PC-9 (cell line): ENCODE data around the gene CFHR2. TPM values are rescaled to one million over a fixed set of nuclear protein-coding genes. Genes with fewer than 3 reads are reported as not detected.
A peak's percentile ranks its signal among the peaks of the same experiment; 100 is the strongest.

ENCODE experiments used
- BruUV-seq: library from RNA; stranded (reverse); fragments of 400-500 nt; replicated peaks from 2 replicates; lab custom pipeline; 2021; lab: Mats Ljungman, UMichigan
- CTCF ChIA-PET: fragments of 300-600 bp; sonication (Branson Sonifier 250); formaldehyde crosslinking; loops from one replicate; lab custom pipeline; 2022; ENCODE audit warnings: antibody characterized with exemption; lab: Charles Lee
- POLR2A ChIA-PET: fragments of 300-600 bp; sonication (Branson Sonifier 250); formaldehyde crosslinking; loops from one replicate; lab custom pipeline; 2022; ENCODE audit warnings: antibody characterized with exemption; ENCODE audit not compliant: unreplicated experiment; lab: Charles Lee
- DNase-seq, 2 experiments: peaks; one replicate each; pipeline versions ENCODE4 v3.0.0 to v3.0.0-alpha.2; 2015 to 2022; ENCODE audit warnings: mixed read lengths in 1 of 2
- H2AFZ ChIP-seq: fragments of 200-600 bp; sonication (generic); 2 replicates; pipeline ENCODE4 v1.8.1; 2017; ENCODE audit warnings: antibody characterized with exemption
- H3F3A ChIP-seq: fragments of 200-600 bp; sonication (generic); 2 replicates; pipeline ENCODE4 v1.8.1; 2017; ENCODE audit warnings: antibody characterized with exemption, mild to moderate bottlenecking, low read depth; ENCODE audit not compliant: insufficient read depth
- H3K27ac ChIP-seq: fragments of 200-600 bp; sonication (generic); 2 replicates; pipeline ENCODE4 v1.6.1; 2016; ENCODE audit warnings: mixed run types
- H3K27me3 ChIP-seq: fragments of 200-600 bp; sonication (generic); 2 replicates; pipeline ENCODE4 v1.6.1; 2016; ENCODE audit warnings: low read depth, mixed run types; ENCODE audit not compliant: insufficient read depth
- H3K36me3 ChIP-seq: fragments of 200-600 bp; sonication (generic); 2 replicates; pipeline ENCODE4 v1.6.1; 2016; ENCODE audit warnings: low read depth, mixed run types
- H3K4me1 ChIP-seq: fragments of 200-600 bp; sonication (generic); replicated peaks from 2 replicates; pipeline ENCODE4 v1.6.1; 2016; ENCODE audit warnings: mixed run types; ENCODE audit not compliant: insufficient read depth
- H3K4me2 ChIP-seq: fragments of 200-600 bp; sonication (generic); 2 replicates; pipeline ENCODE4 v1.6.1; 2017; ENCODE audit warnings: mixed run types
- H3K4me3 ChIP-seq: fragments of 200-600 bp; sonication (generic); 2 replicates; pipeline ENCODE4 v1.6.1; 2016; ENCODE audit warnings: mixed run types
- H3K79me2 ChIP-seq: fragments of 200-600 bp; sonication (generic); 2 replicates; pipeline ENCODE4 v1.6.1; 2017; ENCODE audit warnings: low read depth, mixed run types
- H3K9me2 ChIP-seq: fragments of 200-600 bp; sonication (generic); 2 replicates; pipeline ENCODE4 v1.8.1; 2017; ENCODE audit warnings: mild to moderate bottlenecking; ENCODE audit not compliant: insufficient read depth
- H3K9me3 ChIP-seq: fragments of 200-600 bp; sonication (generic); 2 replicates; pipeline ENCODE4 v1.8.1; 2016; ENCODE audit warnings: low read depth; ENCODE audit not compliant: insufficient read depth
- H4K20me1 ChIP-seq: fragments of 200-600 bp; sonication (generic); 2 replicates; pipeline ENCODE4 v1.8.1; 2017; ENCODE audit not compliant: insufficient read depth
- CTCF ChIP-seq: fragments of 200-600 bp; sonication (generic); conservative IDR thresholded peaks from 2 replicates; pipeline ENCODE4 v1.6.1; 2017; ENCODE audit warnings: mixed run types, antibody characterized with exemption, mild to moderate bottlenecking, moderate library complexity
- EZH2 ChIP-seq: fragments of 200-600 bp; sonication (generic); IDR thresholded peaks from 2 replicates; pipeline ENCODE4 v1.8.0; 2017; ENCODE audit warnings: antibody characterized with exemption, low read depth
- intact Hi-C: fragments of 100-400 bp; cut with micrococcal nuclease; formaldehyde crosslinking; loops from one replicate; pipeline ENCODE4 v1.10.0; 2022; ENCODE audit not compliant: unreplicated experiment
- total RNA-seq: library from RNA; stranded (reverse); gene quantifications from 2 replicates; pipeline ENCODE4 v1.2.3, GENCODE V29; 2021

The CFHR2 gene
- total RNA-seq, 1 experiment from 2014 or later, result not detected

GRCh38 chr1:197008861-197009260 lies 65.3 kb downstream of the CFHR2 start:
- Histone ChIP-seq H3F3A (no peaks in the 10 kb centered on the region), H2AFZ (peak overlapping the region; percentile 61; the same call in 1 of the 2 replicates), H3K27me3 (no peaks in the 10 kb centered on the region), H3K27ac (no peak overlapping the region), H3K9me3 (no peaks in the 10 kb centered on the region), H4K20me1 (no peaks in the 10 kb centered on the region), H3K9me2 (no peaks in the 10 kb centered on the region), H3K36me3 (no peaks in the 10 kb centered on the region), H3K4me1 (no peaks in the 10 kb centered on the region), H3K79me2 (no peaks in the 10 kb centered on the region), H3K4me3 (no peak overlapping the region), H3K4me2 (no peak overlapping the region)
- ChIA-PET CTCF (no interaction called here), POLR2A (no interaction called here)
- TF ChIP-seq CTCF (no peak), EZH2 (no peak)
- DNase-seq, result no peak
- intact Hi-C loops, result no loop called here
- no TSS peak for BruUV-seq

Other genes with a start within 250 kb of the CFHR2 start
- 0.28 TPM in 1 of 2 replicates, not detected in the other for gene CFHR3, start 168.9 kb upstream of the CFHR2 start, total RNA-seq
- 0.81 TPM in 1 of 2 replicates, not detected in the other for gene CFHR1, start 124.0 kb upstream of the CFHR2 start, total RNA-seq
- not detected in 2 replicates for gene CFHR4, start 55.7 kb upstream of the CFHR2 start, total RNA-seq
- not detected in 2 replicates for gene CFHR5, start 33.8 kb downstream of the CFHR2 start, total RNA-seq
- not detected in 2 replicates for gene F13B, start 123.5 kb downstream of the CFHR2 start, total RNA-seq
- gene ASPM, start 202.9 kb downstream of the CFHR2 start, total RNA-seq, result 38.6 and 57.6 TPM in 2 replicates